Measurements from ENCODE around the gene PPP1R37. TPM values are rescaled to one million over a fixed set of nuclear protein-coding genes. Genes with fewer than 3 reads are reported as not detected.
A peak's percentile ranks its signal among the peaks of the same experiment; 100 is the strongest.

The PPP1R37 gene
- total and polyA plus RNA-seq, 4 donors = 19.2 to 39.7 (median 25.9) TPM

GRCh38 chr19:45187421-45188100 lies 94.6 kb downstream of the PPP1R37 start:
- ATAC-seq (ENCODE audit: insufficient read depth, low FRiP score) = no peak

GRCh38 chr19:45189971-45190370 lies 97.0 kb downstream of the PPP1R37 start:
- 91 to 93% methylated on average over 1 of the region's 1 CpG for WGBS, 2 donors
- TF ChIP-seq CTCF (IDR thresholded peaks at IDR 0.05; ENCODE audit: control extremely low read depth, extremely low read depth) = no peak

More at GRCh38 chr19:45187421-45188100, 94.6 kb downstream of the PPP1R37 start:
- Histone ChIP-seq H3K9ac (ENCODE audit: insufficient read depth in 1 of 2, low read length in 2 of 2) (no peak overlapping the region), H3K4me1 (ENCODE audit: control insufficient read depth in 5 of 5, insufficient read depth in 5 of 5, low read length in 5 of 5) (no peaks in the 10 kb centered on the region), H3K9me3 (ENCODE audit: control insufficient read depth in 4 of 4, insufficient read depth in 3 of 4, low read length in 3 of 4) (no peaks in the 10 kb centered on the region), H3K27ac (ENCODE audit: low read depth in 1 of 2, low read length in 1 of 2) (no peak overlapping the region), H3K36me3 (ENCODE audit: control insufficient read depth in 4 of 4, insufficient read depth in 4 of 4, low read length in 4 of 4) (no peaks in the 10 kb centered on the region), H3K4me3 (no peak overlapping the region), H3K27me3 (ENCODE audit: control insufficient read depth in 3 of 3, insufficient read depth in 3 of 3, low read length in 2 of 3) (no peaks in the 10 kb centered on the region)
- TF ChIP-seq CTCF (IDR thresholded peaks at IDR 0.05; ENCODE audit: control extremely low read depth, extremely low read depth) = no peak
- peak in 1 of 3 donors; percentile 32 for DNase-seq
- WGBS, 2 donors = 42 to 43% methylated on average over 12 of the region's 12 CpGs

GRCh38 chr19:45191375-45191774 lies 98.4 kb downstream of the PPP1R37 start:
- no peak overlapping the region for H3K27ac ChIP-seq (ENCODE audit: low read depth in 1 of 2, low read length in 1 of 2)
- no peak overlapping the region for H3K4me3 ChIP-seq
- no peaks in the 10 kb centered on the region for H3K36me3 ChIP-seq (ENCODE audit: control insufficient read depth in 4 of 4, insufficient read depth in 4 of 4, low read length in 4 of 4)
- no peaks in the 10 kb centered on the region for H3K4me1 ChIP-seq (ENCODE audit: control insufficient read depth in 5 of 5, insufficient read depth in 5 of 5, low read length in 5 of 5)
- H3K9ac ChIP-seq (ENCODE audit: insufficient read depth in 1 of 2, low read length in 2 of 2) = no peak overlapping the region
- no peaks in the 10 kb centered on the region for H3K27me3 ChIP-seq (ENCODE audit: control insufficient read depth in 3 of 3, insufficient read depth in 3 of 3, low read length in 2 of 3)
- no peak for DNase-seq
- WGBS, 2 donors = 93 to 98% methylated on average over 4 of the region's 4 CpGs
- ATAC-seq (ENCODE audit: insufficient read depth, low FRiP score) = no peak
- TF ChIP-seq CTCF (IDR thresholded peaks at IDR 0.05; ENCODE audit: control extremely low read depth, extremely low read depth) = no peak
- H3K9me3 ChIP-seq (ENCODE audit: control insufficient read depth in 4 of 4, insufficient read depth in 3 of 4, low read length in 3 of 4) = no peaks in the 10 kb centered on the region

More at GRCh38 chr19:45189971-45190370, 97.0 kb downstream of the PPP1R37 start:
- Histone ChIP-seq H3K4me1 (ENCODE audit: control insufficient read depth in 5 of 5, insufficient read depth in 5 of 5, low read length in 5 of 5) (no peaks in the 10 kb centered on the region), H3K27me3 (ENCODE audit: control insufficient read depth in 3 of 3, insufficient read depth in 3 of 3, low read length in 2 of 3) (no peaks in the 10 kb centered on the region), H3K4me3 (no peak overlapping the region), H3K9me3 (ENCODE audit: control insufficient read depth in 4 of 4, insufficient read depth in 3 of 4, low read length in 3 of 4) (no peaks in the 10 kb centered on the region), H3K36me3 (ENCODE audit: control insufficient read depth in 4 of 4, insufficient read depth in 4 of 4, low read length in 4 of 4) (no peaks in the 10 kb centered on the region), H3K9ac (ENCODE audit: insufficient read depth in 1 of 2, low read length in 2 of 2) (no peak overlapping the region), H3K27ac (ENCODE audit: low read depth in 1 of 2, low read length in 1 of 2) (no peak overlapping the region)
- DNase-seq (no peak), ATAC-seq (ENCODE audit: insufficient read depth, low FRiP score) (no peak)

- no peak for ATAC-seq (ENCODE audit: insufficient read depth, low FRiP score)
- Histone ChIP-seq H3K9me3 (ENCODE audit: control insufficient read depth in 4 of 4, insufficient read depth in 3 of 4, low read length in 3 of 4) (no peaks in the 10 kb centered on the region), H3K27ac (ENCODE audit: low read depth in 1 of 2, low read length in 1 of 2) (no peak overlapping the region), H3K4me1 (ENCODE audit: control insufficient read depth in 5 of 5, insufficient read depth in 5 of 5, low read length in 5 of 5) (no peaks in the 10 kb centered on the region), H3K27me3 (ENCODE audit: control insufficient read depth in 3 of 3, insufficient read depth in 3 of 3, low read length in 2 of 3) (no peaks in the 10 kb centered on the region), H3K4me3 (no peak overlapping the region), H3K36me3 (ENCODE audit: control insufficient read depth in 4 of 4, insufficient read depth in 4 of 4, low read length in 4 of 4) (no peaks in the 10 kb centered on the region), H3K9ac (ENCODE audit: insufficient read depth in 1 of 2, low read length in 2 of 2) (no peak overlapping the region)
- no peak for DNase-seq
- no peak for TF ChIP-seq CTCF (IDR thresholded peaks at IDR 0.05; ENCODE audit: control extremely low read depth, extremely low read depth)
- WGBS, 2 donors = 86 to 94% methylated on average over 6 of the region's 6 CpGs
These were observed 102.8 kb downstream of the PPP1R37 start for GRCh38 chr19:45195764-45196163.
